Central memory CD4-positive, alpha-beta T cell (primary cell): Measurements from ENCODE around the gene A1BG.
"Not testable (repeated sequence)": the region's sequence is repeated elsewhere in the genome, so short reads cannot be mapped to it uniquely, and the experiment has no call there.

Experiments
- DNase-seq: peaks from one replicate; pipeline ENCODE4 v3.0.0; 2022

A1BG gene

DNA sequence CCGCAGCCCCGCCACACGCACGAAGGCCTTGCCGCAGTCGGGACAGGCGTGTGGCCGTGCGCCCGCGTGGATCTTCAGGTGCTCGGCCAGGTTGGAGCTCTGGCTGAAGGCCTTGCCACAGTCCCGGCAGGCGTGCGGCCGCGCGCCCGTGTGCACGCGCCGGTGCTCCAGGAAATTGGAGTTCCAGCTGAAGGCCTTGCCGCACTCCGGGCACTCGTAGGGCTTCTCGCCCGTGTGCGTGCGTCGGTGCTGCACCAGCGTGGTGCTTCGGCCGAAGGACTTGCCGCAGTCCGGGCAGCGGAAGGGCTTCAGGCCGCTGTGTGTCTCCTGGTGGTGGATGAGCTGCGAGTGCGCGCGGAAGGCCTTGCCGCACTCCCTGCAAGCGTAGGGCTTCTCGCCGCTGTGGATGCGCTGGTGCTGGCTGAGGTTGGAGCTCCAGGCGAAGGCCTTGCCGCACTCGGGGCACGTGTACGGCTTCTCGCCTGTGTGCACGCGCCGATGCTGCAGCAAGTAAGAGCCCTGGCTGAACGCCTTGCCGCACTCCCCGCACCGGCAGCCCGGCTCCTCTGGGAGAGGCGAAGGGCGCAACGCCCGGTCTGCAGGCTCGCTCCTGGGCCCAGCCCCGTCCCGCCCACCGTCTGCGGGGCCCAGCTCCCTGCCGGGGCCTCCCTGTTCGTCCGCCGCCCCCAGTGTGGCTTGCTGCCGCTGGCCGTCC lies 3.6 kb upstream of the A1BG start:
- DNase-seq, result no peak

DNA sequence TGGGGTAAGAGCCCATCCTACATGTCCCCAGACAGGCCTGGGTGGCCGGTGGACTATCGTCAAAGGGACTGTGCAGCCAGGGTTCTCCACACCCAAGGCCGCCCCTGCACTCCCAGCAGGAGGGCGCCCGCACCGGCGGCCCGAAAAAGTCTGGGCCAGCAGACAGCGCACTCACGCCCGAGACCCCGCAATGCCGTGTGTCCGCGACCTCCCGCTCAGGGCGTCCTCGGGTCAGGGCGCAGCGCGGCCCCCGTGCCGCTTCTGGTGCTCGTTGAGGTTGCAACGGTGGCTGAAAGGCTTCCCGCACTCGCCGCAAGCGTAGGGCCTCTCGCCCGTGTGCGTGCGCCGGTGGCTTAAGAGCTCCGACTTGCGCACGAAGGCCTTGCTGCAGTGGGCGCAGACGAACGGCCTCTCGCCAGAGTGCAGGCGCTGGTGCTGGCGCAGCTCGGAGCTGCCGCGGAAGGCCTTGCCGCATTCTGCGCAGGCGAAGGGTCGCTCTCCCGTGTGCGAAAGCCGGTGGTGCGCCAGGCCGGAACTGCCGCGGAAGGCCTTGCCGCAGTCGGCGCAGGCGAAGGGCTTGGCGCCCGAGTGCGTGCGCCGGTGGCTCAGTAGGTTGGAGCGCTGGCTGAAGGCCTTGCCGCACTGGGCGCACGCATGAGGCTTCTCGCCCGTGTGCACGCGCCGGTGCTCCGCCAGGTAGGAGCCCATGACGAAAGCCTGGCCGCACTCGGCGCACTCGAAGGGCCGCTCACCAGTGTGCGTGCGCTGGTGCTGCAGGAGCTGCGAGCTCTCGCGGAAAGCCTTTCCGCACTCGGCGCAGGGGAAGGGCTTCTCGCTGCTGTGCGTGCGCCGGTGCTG lies 2.8 kb upstream of the A1BG start:
- DNase-seq, result peak; percentile 41

DNA sequence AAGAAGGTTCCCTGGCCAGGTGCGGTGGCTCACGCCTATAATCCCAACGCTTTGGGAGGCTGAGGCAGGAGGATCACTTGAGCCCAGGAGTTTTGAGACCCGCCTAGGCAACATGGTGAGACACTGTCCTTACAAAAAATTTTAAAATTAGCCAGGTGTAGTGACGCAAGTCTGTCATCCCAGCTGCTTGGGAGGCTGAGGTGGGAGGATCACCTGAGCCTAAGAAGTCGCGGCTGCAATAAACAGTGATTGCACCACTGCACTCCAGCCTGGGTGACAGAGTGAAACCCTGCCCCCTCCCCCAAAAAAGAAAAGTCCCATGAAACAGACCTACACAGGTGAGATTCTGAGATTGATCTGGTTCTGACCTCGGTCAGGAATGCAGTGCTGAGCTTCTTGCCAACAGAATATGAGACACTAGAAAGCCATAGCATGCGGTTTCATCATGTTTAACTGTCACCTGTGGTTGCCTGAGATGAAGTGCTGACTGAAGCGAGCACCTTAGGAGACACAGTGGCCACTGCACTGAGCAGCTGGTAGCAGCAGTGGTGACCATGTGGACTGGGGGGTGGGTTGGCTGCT lies 2.0 kb upstream of the A1BG start:
- no peak for DNase-seq

GRCh38 chr19:58354478-58355030 lies 1.3 kb upstream of the A1BG start:
- no peak for DNase-seq

DNA sequence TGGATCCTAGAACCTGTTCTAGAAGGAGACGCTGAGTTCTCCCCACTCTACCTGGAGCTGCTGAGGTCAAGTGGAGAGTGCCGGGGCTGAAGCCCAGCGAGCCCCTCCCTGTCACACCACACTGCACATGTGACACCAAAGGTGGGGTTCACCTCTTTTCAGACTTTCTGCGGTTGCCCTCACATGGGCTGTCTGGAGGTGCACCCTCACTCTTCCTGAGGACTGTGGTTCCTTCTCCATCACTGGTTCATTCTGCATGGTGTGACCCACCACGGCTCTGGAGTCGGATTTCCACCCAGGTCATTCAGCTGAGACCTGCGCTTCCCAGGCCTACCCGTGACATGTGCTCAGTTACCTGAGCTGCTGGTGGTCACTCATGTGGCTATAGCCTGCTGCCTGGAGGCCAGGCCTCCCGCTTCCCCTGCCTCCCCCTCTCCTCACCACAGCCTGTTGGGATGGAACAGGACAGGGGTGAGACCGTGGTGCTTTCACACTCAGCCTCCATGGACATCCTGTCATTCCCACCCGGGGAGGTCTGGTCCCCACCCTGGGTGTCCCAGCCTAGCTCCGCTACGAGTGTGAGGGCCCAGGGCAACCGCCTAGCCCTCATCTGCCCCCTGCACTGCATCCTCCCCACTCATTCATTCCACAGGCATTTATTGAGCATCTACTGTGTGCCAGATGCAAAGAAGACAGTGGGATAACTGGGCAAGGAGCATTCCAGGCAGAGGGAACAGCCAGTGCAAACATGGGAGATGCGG lies 605 bp upstream of the A1BG start:
- DNase-seq, result no peak

GRCh38 chr19:58351990-58352755 lies 1.1 kb downstream of the A1BG start:
- no peak for DNase-seq

DNA sequence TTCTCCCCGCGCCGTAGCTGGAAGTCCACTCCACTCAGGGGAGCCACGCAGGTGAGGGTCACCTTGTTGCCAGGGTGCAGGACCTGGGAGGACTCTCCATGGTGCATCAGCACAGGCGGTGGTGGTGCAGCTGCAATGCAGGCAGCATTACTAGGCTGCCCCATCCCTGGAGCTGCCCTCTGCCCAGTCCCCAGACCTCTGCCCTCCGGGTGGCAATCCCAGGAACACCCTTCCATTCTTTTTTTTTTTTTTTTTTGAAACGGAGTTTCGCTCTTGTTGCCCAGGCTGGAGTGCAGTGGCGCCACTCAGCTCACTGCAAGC lies 1.8 kb downstream of the A1BG start:
- DNase-seq, result no peak

GRCh38 chr19:58350871-58351557 lies 2.3 kb downstream of the A1BG start:
- DNase-seq, result no peak

DNA sequence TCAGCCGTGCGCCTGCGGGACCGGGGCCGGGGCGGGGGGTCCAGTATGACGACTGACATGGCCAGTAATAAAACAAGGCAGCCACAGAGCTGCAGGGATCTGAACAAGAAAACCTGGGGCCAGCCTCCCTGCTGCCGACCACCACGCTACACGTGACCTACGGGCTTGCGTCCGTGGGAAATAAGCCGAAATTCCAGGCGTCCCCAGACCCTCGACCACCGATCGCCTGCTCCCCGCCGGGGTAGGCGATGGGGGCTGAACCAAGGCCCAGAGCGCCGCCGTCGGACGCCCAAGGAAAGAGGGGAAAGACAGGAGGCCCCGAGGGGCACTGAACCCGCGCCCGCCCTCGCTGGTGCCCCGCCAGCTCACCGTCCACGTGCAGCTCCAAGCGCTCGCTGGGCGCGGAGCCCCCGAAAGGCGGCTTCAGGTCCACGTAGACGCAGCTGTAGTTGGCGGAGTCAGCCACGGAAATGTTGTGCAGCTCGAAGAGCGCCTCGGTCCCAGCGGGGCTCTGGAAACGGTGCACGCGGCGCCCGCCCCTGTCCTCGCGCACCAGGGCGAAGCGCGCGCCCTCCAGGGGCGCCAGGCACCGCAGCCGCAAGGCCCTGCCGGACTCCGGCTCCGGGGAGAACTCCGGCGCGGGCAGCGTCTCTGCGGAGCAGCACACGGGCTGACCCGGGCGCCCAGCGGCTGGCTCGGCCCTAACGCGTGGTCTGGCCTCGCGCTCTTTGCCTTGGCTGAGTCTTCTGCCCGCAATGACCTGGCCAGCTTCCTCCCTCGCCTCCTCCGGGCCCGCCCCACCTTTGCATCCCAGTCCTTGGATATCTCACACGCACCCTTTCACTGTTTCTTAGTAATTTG lies 3.1 kb downstream of the A1BG start:
- DNase-seq, result no peak

- no peak for DNase-seq
Observed at GRCh38 chr19:58349590-58349989, 3.7 kb downstream of the A1BG start.

- not testable (repeated sequence) for DNase-seq
Observed at GRCh38 chr19:58348080-58348479, 5.2 kb downstream of the A1BG start.

DNA sequence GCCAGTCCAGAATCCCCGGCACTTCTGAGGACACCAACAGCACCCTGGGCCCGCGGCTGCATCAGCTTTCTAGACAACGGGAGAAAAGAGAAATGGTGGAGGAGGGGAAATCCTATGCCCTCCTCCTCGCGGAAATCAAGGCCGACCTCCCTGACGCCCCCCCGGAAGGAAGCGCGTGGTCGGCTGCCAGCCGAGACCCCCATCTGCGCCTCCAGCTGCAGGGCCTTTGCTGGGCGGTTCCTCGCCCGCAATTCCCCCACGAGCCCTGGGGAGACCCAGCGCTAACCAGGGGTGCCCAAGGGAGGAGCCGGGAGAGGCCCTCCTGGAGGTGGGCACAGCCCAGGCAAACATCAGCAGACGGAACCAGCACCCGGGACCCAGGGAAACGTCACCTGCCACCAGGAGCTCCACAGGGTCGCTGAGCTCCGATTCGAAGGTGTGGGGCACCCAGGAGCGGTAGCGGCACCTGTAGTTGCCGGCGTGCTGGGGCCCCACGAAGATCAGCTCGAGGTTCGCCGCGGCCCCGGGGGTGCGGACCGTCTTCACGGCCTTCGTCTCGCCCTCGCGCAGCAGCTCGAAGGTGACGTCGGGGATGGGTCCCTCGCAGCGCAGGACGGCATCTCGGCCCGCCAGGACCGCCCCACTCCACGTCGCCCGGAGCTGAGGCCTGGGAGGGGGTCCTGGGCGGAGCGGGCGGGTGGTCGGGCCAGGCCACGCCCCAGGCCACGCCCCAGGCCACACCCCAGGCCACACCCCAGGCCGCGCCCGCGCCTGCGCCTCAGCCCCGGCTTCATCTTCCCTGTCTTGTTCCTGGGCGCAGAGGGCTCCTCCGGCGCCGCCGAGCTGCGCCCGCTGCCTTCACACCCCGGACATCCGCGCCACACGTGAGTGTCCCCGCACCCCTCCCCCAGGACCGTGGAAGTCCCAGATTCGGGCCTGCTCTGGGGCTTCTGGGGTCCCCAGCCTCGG lies 6.0 kb downstream of the A1BG start:
- peak; percentile 69 for DNase-seq

GRCh38 chr19:58345558-58345957 lies 7.7 kb downstream of the A1BG start:
- DNase-seq, result no peak

- no peak for DNase-seq
Observed at GRCh38 chr19:58338825-58339558, 14.3 kb downstream of the A1BG start.

DNA sequence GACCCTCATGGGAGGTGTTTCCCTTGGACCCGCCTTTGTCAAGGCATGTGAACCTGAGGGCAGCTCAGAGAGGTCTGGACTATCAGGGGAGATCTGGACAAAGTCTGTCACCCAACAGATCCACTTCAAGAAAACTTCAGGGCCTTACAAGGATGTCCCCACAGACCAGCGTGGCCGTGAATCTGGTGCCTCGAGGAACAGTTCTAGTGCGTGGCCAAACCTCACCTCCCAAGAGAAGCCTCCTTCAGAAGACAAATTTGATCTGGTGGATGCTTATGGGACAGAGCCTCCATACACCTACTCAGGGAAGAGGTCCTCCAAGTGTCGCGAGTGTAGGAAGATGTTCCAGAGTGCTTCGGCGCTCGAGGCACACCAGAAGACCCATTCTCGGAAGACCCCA lies 15.0 kb downstream of the A1BG start:
- DNase-seq, result no peak

DNA sequence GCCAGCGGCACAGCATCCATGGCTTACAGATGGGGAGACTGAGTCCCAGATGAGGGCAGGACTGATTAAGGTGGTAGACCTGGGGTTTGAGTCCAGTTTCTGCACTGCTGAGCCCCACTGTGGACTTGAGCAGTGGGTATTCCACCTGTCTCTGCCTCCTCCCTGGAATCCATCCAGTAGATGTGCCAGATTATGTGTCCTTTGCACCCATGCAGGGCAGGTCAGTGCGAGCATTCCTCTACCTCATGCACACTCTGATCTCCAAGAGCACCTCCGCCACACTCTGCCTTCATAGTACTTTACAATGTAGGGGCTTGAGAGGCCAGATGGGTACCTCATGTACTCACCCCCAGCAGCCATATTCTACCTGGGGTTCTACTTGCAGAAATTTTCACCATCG lies 16.5 kb downstream of the A1BG start:
- no peak for DNase-seq

- DNase-seq, result no peak
Observed at GRCh38 chr19:58336216-58336615, 17.1 kb downstream of the A1BG start.

GRCh38 chr19:58335630-58336029 lies 17.7 kb downstream of the A1BG start:
- no peak for DNase-seq
